Small intestine (tissue), 7 donors: ENCODE results near the gene ACTN1. TPM values are rescaled to one million over a fixed set of nuclear protein-coding genes. Genes with fewer than 3 reads are reported as not detected.

Source experiments
- DNase-seq, 2 donors: peaks; one replicate each; pipeline versions ENCODE4 v3.0.0 to v3.0.0-alpha.2; 2013
- FAIRE-seq: peaks from 2 replicates; lab custom pipeline; 2012; peaks lifted over from hg19 to GRCh38; lab: Jason Lieb, UNC
- H3K27ac ChIP-seq, 3 donors: one replicate each; pipeline ENCODE4 v1.5.1; 2013; ENCODE audit warnings: low read length in 2 of 3, mild to moderate bottlenecking in 2 of 3, control low read depth in 1 of 3, inconsistent platforms in 1 of 3, low read depth in 1 of 3, moderate library complexity in 1 of 3
- H3K27me3 ChIP-seq, 3 donors: one replicate each; pipeline ENCODE4 v1.6.1; 2013; ENCODE audit warnings: low read length in 3 of 3, inconsistent platforms in 1 of 3; ENCODE audit not compliant: control insufficient read depth in 3 of 3, insufficient read depth in 3 of 3
- H3K36me3 ChIP-seq, 3 donors: one replicate each; pipeline ENCODE4 v1.6.1; 2013; ENCODE audit warnings: low read length in 3 of 3, inconsistent platforms in 1 of 3, low read depth in 1 of 3, mild to moderate bottlenecking in 1 of 3, moderate library complexity in 1 of 3; ENCODE audit not compliant: control insufficient read depth in 3 of 3, insufficient read depth in 2 of 3
- H3K4me1 ChIP-seq, 3 donors: one replicate each; pipeline ENCODE4 v1.6.1; 2013; ENCODE audit warnings: low read length in 2 of 3, inconsistent platforms in 1 of 3, low read depth in 1 of 3, mild to moderate bottlenecking in 1 of 3, moderate library complexity in 1 of 3; ENCODE audit not compliant: control insufficient read depth in 3 of 3, insufficient read depth in 2 of 3
- H3K4me3 ChIP-seq, 3 donors: one replicate each; pipeline ENCODE4 v1.5.1; 2013; ENCODE audit warnings: low read length in 3 of 3, control low read depth in 1 of 3, inconsistent platforms in 1 of 3, low read depth in 1 of 3, mild to moderate bottlenecking in 1 of 3, moderate library complexity in 1 of 3
- H3K9me3 ChIP-seq, 2 donors: one replicate each; pipeline ENCODE4 v1.6.1; 2013; ENCODE audit warnings: low read depth in 1 of 2, low read length in 1 of 2; ENCODE audit not compliant: control insufficient read depth in 2 of 2, insufficient read depth in 1 of 2
- WGBS, 3 donors: extraction: QIAGEN DNeasy Blood & Tissue Kit; methylation state at CpG; one replicate each; pipeline ENCODE4 v1.1.7; 2013; 5-methylcytosine and 5-hydroxymethylcytosine counted together
- polyA plus RNA-seq, 4 donors: library from polyadenylated mRNA; stranded (reverse) in 3 of 4; unstranded in 1 of 4; fragments of 200-250 nt in 3 of 4; fragments of 120-200 nt in 1 of 4; gene quantifications; one replicate each; pipeline versions ENCODE4 v1.2.1 to v1.2.3, GENCODE V29; 2013
- donor health status: healthy with polysubstance abuse.
- donor health status: control.
- donor health status: control.
- donor health status: Bipolar disorder and iron deficiency.
- donor health status: healthy.

Gene ACTN1
- polyA plus RNA-seq, 4 donors, result 6.7 to 67.7 (median 33.1) TPM

DNA sequence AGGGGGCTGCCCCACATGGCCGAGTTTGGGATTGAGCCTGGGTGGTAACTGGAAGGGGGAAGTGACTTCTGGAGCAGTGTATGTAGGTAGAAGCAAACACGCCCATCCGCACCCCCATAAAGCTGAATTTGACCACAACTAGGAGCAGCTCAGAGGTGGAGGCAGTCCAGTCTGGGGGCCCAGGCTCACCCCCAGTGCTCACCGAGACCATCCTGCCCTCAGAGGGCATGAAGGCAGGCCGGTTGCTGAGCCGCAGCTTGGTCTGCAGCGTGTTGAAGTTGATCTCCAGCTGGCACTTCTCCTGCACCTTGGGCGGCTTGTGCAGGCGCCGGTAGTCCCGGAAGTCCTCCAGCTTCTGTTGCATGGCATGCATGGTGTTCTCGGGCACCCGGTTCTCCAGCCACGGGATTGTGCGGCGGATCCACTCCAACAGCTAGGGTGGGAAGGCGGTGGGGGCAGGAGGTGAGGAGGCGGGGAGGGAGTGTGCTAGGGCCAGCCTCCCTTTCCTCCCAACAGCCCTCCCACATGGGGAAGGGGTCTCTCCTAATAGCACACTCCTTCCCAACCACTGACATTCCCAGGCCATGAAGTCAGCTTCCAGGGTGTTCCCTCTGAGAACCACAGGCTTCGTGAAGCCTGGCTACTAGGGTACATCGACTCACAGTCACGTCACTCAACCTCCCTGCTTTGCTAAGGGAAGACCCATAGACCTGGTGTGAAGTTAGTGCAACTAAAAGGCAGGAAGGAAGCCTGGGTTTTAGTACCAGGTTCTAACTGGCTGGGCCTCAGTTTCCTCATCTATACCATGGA, 87.0 kb downstream of the ACTN1 start:
- Histone ChIP-seq H3K27me3 (no peaks in the 10 kb centered on the region), H3K4me1 (no peaks in the 10 kb centered on the region), H3K36me3 (peaks cover 0 to 82% (median 0%) of the 10 kb centered on the region in 3 donors), H3K4me3 (no peak overlapping the region), H3K27ac (no peak overlapping the region), H3K9me3 (no peaks in the 10 kb centered on the region)
- FAIRE-seq, result no peak
- no peak for DNase-seq
- WGBS, 3 donors, result 88 to 96% (median 93%) methylated on average over 21 of the region's 21 CpGs

DNA sequence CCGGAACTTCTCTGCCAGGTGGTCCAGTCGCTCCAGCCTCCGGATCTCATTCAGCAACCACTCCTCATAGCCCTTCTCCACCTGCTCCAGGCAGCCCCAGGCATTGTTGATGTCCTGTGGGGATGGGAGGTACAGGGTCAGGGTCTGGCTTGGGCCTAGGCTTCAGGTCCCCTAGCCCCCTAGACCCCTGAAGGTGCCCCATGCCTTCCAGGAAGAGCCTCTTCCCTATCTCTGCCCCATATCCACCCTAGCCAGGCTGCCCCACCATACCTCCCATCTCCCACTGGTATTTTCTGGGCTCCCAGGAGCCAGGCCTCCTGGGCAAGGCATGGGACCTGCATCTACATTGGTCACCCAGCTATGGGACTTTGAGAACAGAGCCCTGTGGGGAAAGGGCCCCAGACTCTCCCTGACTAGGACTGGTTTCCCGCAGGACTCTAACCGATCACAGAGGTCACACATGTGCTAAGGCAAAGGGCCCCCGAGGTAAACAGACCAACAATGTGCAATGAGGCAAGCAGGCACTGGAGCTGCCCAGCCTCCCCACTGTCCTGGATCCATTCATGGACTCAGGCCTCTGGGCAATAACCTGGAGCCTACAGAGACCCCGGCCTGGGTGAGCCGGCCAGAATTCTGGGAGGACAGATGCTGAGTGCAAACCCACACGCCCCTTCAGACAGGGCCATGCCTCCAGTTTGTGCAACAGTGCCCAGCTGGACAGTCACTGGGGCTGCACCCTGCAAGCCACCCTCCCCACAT, 88.8 kb downstream of the ACTN1 start:
- no peak for FAIRE-seq
- H3K4me3 ChIP-seq, result no peak overlapping the region
- WGBS, 3 donors, result 88 to 90% (median 89%) methylated on average over 9 of the region's 9 CpGs
- H3K36me3 ChIP-seq, result peaks cover 0 to 76% (median under 1%) of the 10 kb centered on the region in 3 donors
- no peaks in the 10 kb centered on the region for H3K27me3 ChIP-seq
- no peak for DNase-seq
- no peaks in the 10 kb centered on the region for H3K9me3 ChIP-seq
- no peak overlapping the region for H3K27ac ChIP-seq
- no peaks in the 10 kb centered on the region for H3K4me1 ChIP-seq

DNA sequence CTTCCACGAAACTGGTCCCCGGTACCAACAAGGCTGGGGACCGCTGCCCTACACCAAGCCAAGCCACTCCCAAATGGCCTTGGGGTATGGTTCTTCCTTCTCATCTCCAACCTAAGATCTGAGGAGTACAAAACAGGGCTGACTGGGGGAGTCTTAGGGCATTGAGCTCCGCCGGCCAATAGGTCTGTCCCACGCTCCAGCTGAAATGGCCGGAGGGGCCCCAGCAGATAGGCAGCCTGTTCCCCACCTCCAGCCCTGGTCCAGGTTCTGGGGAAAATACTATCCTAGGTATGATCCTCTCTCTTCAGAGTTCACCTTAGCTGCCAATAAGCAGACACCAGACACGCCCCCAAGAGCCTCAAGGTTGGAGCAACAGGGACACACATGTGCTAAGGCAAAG, 90.2 kb downstream of the ACTN1 start:
- no peaks in the 10 kb centered on the region for H3K27me3 ChIP-seq
- no peaks in the 10 kb centered on the region for H3K9me3 ChIP-seq
- DNase-seq (no peak), FAIRE-seq (no peak)
- WGBS, 3 donors, result 95 to 97% (median 96%) methylated on average over 8 of the region's 8 CpGs
- no peak overlapping the region for H3K27ac ChIP-seq
- no peaks in the 10 kb centered on the region for H3K4me1 ChIP-seq
- peaks cover 0 to 79% (median 4%) of the 10 kb centered on the region in 3 donors for H3K36me3 ChIP-seq
- no peak overlapping the region for H3K4me3 ChIP-seq

DNA sequence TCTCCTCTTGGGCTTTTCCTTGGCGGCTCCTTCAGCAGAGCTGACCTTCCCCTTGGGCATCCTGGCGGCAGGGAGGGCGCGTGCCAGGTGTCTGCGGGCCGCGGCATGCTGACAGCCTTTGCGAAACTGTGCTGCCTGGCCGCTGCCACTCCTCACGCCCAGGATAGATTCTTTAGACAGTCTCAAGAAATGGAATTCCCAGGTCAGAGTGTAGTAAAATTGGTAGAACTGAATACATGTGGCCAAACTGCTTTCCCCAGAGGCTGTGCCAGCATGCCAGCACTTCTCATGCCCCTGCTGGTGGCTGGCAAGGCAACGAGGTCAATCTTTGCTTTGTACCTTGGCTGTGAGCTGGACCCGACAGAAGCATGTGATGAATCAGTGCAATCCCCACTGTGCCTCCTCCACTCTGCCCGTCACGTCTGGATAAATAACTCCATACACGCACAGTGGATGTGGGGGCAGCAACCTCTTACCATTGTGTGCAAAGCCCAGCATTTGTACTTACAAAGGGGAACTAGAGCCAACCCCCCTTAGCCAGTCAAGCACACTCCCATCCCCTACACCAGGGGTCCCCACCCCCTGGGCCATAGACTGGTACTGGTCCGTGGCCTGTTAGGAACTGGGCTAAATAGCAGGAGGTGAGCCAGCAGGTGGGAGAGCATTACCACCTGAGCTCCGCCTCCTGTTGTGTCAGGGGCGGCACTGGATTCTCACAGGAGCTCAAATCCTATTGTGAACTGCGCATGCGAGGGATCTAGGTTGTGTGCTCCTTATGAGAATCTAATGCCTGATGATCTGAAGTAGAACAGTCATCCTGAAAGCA, 90.9 kb downstream of the ACTN1 start:
- 92 to 94% (median 93%) methylated on average over 20 of the region's 20 CpGs for WGBS, 3 donors
- peaks cover 0 to 78% (median 4%) of the 10 kb centered on the region in 3 donors for H3K36me3 ChIP-seq
- FAIRE-seq (no peak), DNase-seq (no peak)
- no peaks in the 10 kb centered on the region for H3K4me1 ChIP-seq
- H3K4me3 ChIP-seq, result no peak overlapping the region
- H3K9me3 ChIP-seq, result no peaks in the 10 kb centered on the region
- H3K27ac ChIP-seq, result no peak overlapping the region
- no peaks in the 10 kb centered on the region for H3K27me3 ChIP-seq

DNA sequence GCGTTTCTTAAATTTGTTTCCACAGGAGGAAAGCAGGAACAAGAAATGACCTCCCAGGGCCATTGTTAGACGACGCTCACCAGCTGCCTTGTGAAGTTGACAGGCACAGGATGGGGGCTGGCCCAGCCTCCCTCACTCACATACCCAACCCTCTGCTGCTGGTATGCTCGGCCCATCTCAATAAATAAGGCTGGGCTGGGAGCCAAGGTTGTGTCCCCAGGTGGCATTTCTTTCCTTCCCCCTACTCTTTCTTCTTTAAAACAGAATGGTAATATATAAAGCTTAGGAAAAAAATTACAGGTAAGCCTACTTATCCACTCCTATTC, 93.0 kb downstream of the ACTN1 start:
- Histone ChIP-seq H3K9me3 (no peaks in the 10 kb centered on the region), H3K27me3 (no peaks in the 10 kb centered on the region), H3K4me1 (no peaks in the 10 kb centered on the region), H3K27ac (no peak overlapping the region), H3K36me3 (peaks cover 0 to 82% (median 4%) of the 10 kb centered on the region in 3 donors), H3K4me3 (no peak overlapping the region)
- FAIRE-seq (no peak), DNase-seq (no peak)
- 65 to 78% (median 74%) methylated on average over 4 of the region's 4 CpGs for WGBS, 3 donors

GRCh38 chr14:68885226-68886108, 93.6 kb downstream of the ACTN1 start:
- FAIRE-seq (no peak), DNase-seq (no peak)
- no peaks in the 10 kb centered on the region for H3K9me3 ChIP-seq
- peaks cover 0 to 81% (median 4%) of the 10 kb centered on the region in 3 donors for H3K36me3 ChIP-seq
- 95 to 97% (median 96%) methylated on average over 22 of the region's 22 CpGs for WGBS, 3 donors
- no peak overlapping the region for H3K4me3 ChIP-seq
- no peak overlapping the region for H3K27ac ChIP-seq
- no peaks in the 10 kb centered on the region for H3K4me1 ChIP-seq
- no peaks in the 10 kb centered on the region for H3K27me3 ChIP-seq

DNA sequence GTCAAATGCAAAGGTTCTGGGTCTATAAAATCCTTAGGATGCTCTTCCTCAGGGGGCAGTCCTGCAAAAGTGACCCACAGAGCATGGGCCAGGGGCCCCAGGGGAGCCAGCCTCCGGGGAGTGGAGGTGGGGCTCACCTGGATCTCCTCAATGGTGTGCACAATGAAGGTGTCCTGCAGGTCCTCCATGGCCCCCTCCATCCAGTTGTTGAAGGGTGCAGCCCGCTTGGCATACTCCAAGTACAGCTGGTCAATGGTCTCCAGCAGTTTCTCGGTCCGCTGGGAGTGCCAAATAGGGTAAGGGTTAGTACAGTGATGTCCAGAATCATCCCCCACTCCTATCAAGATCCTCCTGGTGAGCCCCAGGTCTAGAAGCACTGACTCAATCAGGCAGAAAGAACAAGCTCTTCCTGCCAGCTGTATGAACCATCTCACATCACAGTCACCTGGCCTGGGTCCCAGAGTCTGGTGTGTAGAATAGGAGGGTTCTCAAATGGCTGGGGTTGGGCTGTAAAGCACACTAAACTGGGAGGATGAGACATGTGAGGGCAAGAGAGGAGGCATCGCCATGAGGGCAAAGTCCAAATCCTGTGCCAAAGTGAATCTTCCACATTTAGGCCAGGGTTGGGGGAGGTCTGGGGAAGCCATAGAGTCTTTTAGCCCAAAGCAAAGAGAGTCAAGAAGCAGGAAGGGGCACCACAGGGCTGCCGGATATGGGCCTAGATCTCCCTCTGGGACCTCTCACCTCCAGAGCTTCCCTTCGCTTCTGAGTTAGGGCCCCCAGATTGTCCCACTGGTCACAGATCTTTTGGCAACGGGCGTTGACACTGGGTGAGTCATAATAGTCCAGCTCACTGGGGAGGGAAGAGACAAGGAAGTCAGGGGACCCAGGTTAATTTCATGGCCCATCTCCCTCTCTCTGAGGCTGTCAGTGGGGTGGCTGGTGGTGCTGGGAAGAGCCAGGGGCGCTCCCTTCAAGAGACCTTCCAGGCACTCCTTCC, 94.8 kb downstream of the ACTN1 start:
- DNase-seq, result no peak
- WGBS, 3 donors, result 78 to 89% (median 82%) methylated on average over 10 of the region's 10 CpGs
- H3K27ac ChIP-seq, result no peak overlapping the region

More for the DNA sequence above, 94.8 kb downstream of the ACTN1 start:
- no peak for FAIRE-seq
- Histone ChIP-seq H3K4me1 (peaks cover 0 to 3% (median 0%) of the 10 kb centered on the region in 3 donors), H3K4me3 (no peak overlapping the region), H3K36me3 (peaks cover 0 to 82% (median 5%) of the 10 kb centered on the region in 3 donors), H3K27me3 (no peaks in the 10 kb centered on the region), H3K9me3 (no peaks in the 10 kb centered on the region)
